ENCODE data around the gene CREB5. TPM values are rescaled to one million over a fixed set of nuclear protein-coding genes. Genes with fewer than 3 reads are reported as not detected.

CREB5 gene
- total RNA-seq: 2.3 and 2.4 TPM in 2 replicates

GRCh38 chr7:28411876-28412662 lies at the start of gene CREB5:
CREB5 (plus strand) TSS chr7:28412518; CDS start chr7:28412915, 397 bp downstream.

Other genes with a start within 250 kb of the CREB5 start
- 3.9 and 4.7 TPM in 2 replicates for gene JAZF1, start 231.7 kb upstream of the CREB5 start, total RNA-seq

Data from epithelial cell of umbilical artery (primary cell).